Sigmoid colon (tissue), 4 donors: Measurements from ENCODE around the gene FHAD1.
"Not testable (repeated sequence)": the region's sequence is repeated elsewhere in the genome, so short reads cannot be mapped to it uniquely, and the experiment has no call there.

Source experiments
- POLR2AphosphoS5 ChIP-seq, 4 donors: sonication (generic); formaldehyde crosslinking; IDR thresholded peaks; one replicate each; pipeline ENCODE4 v1.6.1; 2017; ENCODE audit warnings: antibody characterized with exemption in 4 of 4
- TF ChIP-seq, protein P1 (sequence below), 4 experiments: fragments of 450-650 bp in 3 of 4; fragments of 200-600 bp in 1 of 4; IDR thresholded peaks; one replicate each; pipeline ENCODE4 v1.5.1; 2016 to 2019; ENCODE audit warnings: antibody characterized with exemption in 4 of 4, mild to moderate bottlenecking in 3 of 4, moderate library complexity in 2 of 4

DNA sequence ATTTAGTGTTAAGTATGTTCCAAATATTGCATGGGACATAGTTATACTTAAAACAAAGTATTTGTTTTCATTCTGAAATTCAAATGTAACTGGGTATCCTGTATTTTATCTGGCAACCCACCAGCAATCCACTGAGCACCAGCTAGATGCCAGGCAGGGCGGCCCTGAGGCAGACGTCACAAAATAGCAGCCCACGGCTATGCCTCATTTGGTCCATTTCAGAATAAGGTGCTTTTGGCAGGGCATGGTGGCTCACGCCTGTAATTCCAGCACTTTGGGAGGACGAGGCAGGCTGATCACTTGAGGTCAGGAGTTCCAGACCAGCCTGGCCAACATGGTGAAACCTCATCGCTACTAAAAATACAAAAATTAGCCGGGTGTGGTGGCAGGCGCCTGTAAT is 142.8 kb downstream of the FHAD1 start:
- TF ChIP-seq, protein P1, sequence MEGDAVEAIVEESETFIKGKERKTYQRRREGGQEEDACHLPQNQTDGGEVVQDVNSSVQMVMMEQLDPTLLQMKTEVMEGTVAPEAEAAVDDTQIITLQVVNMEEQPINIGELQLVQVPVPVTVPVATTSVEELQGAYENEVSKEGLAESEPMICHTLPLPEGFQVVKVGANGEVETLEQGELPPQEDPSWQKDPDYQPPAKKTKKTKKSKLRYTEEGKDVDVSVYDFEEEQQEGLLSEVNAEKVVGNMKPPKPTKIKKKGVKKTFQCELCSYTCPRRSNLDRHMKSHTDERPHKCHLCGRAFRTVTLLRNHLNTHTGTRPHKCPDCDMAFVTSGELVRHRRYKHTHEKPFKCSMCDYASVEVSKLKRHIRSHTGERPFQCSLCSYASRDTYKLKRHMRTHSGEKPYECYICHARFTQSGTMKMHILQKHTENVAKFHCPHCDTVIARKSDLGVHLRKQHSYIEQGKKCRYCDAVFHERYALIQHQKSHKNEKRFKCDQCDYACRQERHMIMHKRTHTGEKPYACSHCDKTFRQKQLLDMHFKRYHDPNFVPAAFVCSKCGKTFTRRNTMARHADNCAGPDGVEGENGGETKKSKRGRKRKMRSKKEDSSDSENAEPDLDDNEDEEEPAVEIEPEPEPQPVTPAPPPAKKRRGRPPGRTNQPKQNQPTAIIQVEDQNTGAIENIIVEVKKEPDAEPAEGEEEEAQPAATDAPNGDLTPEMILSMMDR (IDR thresholded peaks at IDR 0.05) = not testable (repeated sequence)
- not testable (repeated sequence) for TF ChIP-seq POLR2AphosphoS5 (IDR thresholded peaks at IDR 0.05)
